Effector memory CD4-positive, alpha-beta T cell (primary cell): ENCODE results near the gene SORCS2.

ENCODE experiments used
- DNase-seq, 3 donors: peaks; one replicate each; pipeline ENCODE4 v3.0.0-alpha.2; 2020
- H3K27ac ChIP-seq: 2 replicates; pipeline ENCODE4 v1.7.0; 2013; ENCODE audit warnings: mild to moderate bottlenecking, low read length, moderate library complexity; ENCODE audit not compliant: insufficient read depth, poor library complexity, severe bottlenecking
- H3K27me3 ChIP-seq: replicated peaks from 2 replicates; pipeline ENCODE4 v1.7.0; 2013; ENCODE audit warnings: mild to moderate bottlenecking, low read length; ENCODE audit not compliant: insufficient read depth, control insufficient read depth, poor library complexity, severe bottlenecking
- H3K36me3 ChIP-seq: 2 replicates; pipeline ENCODE4 v1.7.0; 2013; ENCODE audit warnings: mild to moderate bottlenecking, low read length, moderate library complexity; ENCODE audit not compliant: control insufficient read depth, insufficient read depth
- H3K4me1 ChIP-seq: 2 replicates; pipeline ENCODE4 v1.7.0; 2013; ENCODE audit warnings: low read length, mild to moderate bottlenecking; ENCODE audit not compliant: control insufficient read depth, insufficient read depth, poor library complexity, severe bottlenecking
- H3K4me3 ChIP-seq: 2 replicates; pipeline ENCODE4 v1.7.0; 2013; ENCODE audit warnings: low read length, low read depth, mild to moderate bottlenecking; ENCODE audit not compliant: insufficient read depth, poor library complexity, severe bottlenecking
- H3K9me3 ChIP-seq: 2 replicates; pipeline ENCODE4 v1.7.0; 2013; ENCODE audit warnings: mild to moderate bottlenecking, low read length, moderate library complexity; ENCODE audit not compliant: control insufficient read depth

Gene SORCS2

DNA sequence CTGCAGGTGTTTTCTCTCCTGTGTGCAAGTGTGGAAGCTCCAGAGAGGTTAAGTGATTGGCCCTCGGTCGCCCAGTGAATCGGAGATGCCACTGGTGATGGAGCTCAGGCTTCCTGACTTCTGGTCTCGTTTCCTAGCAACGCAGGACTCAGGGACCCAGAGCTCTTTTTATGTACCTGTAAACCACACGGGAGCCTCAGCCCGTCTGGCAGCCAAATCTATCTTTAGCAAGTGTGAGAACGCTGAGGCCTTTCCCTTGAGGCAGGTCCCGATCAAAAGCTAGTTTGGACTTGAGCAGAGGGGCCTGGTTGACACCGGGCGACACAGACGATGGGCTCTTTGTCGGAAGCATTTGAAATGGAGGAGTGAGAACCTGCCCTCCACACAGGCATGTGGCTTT is 116.8 kb downstream of the SORCS2 start:
- H3K27me3 ChIP-seq: no peaks in the 10 kb centered on the region
- no peaks in the 10 kb centered on the region for H3K4me1 ChIP-seq
- no peaks in the 10 kb centered on the region for H3K36me3 ChIP-seq
- no peak overlapping the region for H3K27ac ChIP-seq
- H3K4me3 ChIP-seq: no peak overlapping the region
- no peak for DNase-seq
- no peaks in the 10 kb centered on the region for H3K9me3 ChIP-seq

- Histone ChIP-seq H3K27me3 (no peaks in the 10 kb centered on the region), H3K4me1 (no peaks in the 10 kb centered on the region), H3K4me3 (no peak overlapping the region), H3K9me3 (no peaks in the 10 kb centered on the region), H3K27ac (no peak overlapping the region), H3K36me3 (no peaks in the 10 kb centered on the region)
- DNase-seq: no peak
Observed at GRCh38 chr4:7309636-7310390, 117.5 kb downstream of the SORCS2 start.

GRCh38 chr4:7310451-7310850 is 118.1 kb downstream of the SORCS2 start:
- Histone ChIP-seq H3K27me3 (no peaks in the 10 kb centered on the region), H3K9me3 (no peaks in the 10 kb centered on the region), H3K4me3 (no peak overlapping the region), H3K36me3 (no peaks in the 10 kb centered on the region), H3K27ac (no peak overlapping the region), H3K4me1 (no peaks in the 10 kb centered on the region)
- DNase-seq: no peak

DNA sequence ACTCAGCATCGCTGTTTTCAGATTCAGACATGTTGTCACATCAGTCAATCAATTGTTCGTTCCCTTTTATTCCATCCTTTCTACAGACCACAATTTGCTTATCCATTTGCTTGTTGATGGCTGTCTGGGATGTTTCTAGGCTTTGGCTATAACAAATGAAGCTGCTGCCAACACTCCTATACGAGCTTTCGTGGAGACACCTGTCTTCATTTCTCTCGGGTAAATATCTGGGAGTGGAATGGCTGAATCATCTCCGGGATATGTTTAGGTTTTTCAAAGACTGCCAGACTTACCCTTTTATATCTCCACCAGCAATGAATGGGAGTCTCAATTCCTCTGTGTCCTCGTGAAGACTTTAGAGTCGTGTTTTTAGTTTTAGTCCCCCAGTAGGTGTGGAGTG is 118.9 kb downstream of the SORCS2 start:
- Histone ChIP-seq H3K27me3 (no peaks in the 10 kb centered on the region), H3K4me1 (no peaks in the 10 kb centered on the region), H3K36me3 (no peaks in the 10 kb centered on the region), H3K9me3 (no peaks in the 10 kb centered on the region), H3K27ac (no peak overlapping the region), H3K4me3 (no peak overlapping the region)
- DNase-seq: no peak

DNA sequence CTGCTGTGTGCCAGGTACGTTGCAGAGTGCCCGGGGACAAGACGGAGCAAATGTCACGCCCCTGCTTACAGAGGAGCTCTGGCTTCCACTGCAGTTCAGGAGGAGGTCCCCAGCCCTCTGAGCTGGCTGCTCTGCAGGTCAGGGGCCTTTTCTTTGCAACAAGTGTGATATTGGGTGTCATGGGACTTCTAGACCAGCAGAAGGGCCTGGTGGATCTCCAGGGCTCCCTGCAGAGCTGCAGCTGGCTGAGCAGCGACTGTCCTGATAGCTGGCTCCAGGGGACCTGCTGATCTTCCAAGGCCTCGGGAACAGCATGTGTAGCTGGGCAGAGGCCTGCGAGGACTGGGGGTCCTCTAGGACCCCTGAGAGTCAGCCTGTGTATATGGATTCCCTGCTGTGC is 120.4 kb downstream of the SORCS2 start:
- no peaks in the 10 kb centered on the region for H3K9me3 ChIP-seq
- no peak for DNase-seq
- H3K36me3 ChIP-seq: no peaks in the 10 kb centered on the region
- no peak overlapping the region for H3K27ac ChIP-seq
- H3K4me3 ChIP-seq: no peak overlapping the region
- no peaks in the 10 kb centered on the region for H3K27me3 ChIP-seq
- H3K4me1 ChIP-seq: no peaks in the 10 kb centered on the region

- no peak overlapping the region for H3K27ac ChIP-seq
- no peak overlapping the region for H3K4me3 ChIP-seq
- DNase-seq: no peak
- no peaks in the 10 kb centered on the region for H3K36me3 ChIP-seq
- no peaks in the 10 kb centered on the region for H3K4me1 ChIP-seq
- no peaks in the 10 kb centered on the region for H3K27me3 ChIP-seq
- H3K9me3 ChIP-seq: peaks cover 1% of the 10 kb centered on the region
Observed at GRCh38 chr4:7313347-7313811, 121.0 kb downstream of the SORCS2 start.

DNA sequence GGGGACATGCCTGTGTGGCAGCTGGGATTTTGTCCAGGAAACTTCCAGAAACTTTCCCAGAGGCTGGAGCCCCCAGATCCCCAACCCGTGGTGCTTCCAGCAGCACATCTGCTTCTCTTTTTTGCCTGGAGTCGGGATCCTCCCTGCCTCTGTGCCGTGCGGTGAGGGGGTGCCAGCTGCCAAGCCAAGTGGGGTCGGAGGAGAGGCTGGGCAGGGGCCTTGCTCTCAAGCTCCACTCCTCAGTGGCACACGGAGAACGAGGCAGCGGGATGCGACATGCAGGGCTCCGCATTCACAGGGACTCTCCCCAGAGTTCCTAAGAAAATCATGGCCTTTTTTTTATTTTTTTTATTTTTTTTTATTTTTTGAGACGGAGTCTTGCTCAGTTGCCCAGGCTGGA is 121.7 kb downstream of the SORCS2 start:
- H3K27ac ChIP-seq: no peak overlapping the region
- H3K27me3 ChIP-seq: no peaks in the 10 kb centered on the region
- no peaks in the 10 kb centered on the region for H3K36me3 ChIP-seq
- no peak for DNase-seq
- no peak overlapping the region for H3K4me3 ChIP-seq
- peaks cover 7% of the 10 kb centered on the region for H3K9me3 ChIP-seq
- no peaks in the 10 kb centered on the region for H3K4me1 ChIP-seq

GRCh38 chr4:7315286-7315685 is 122.9 kb downstream of the SORCS2 start:
- no peak for DNase-seq
- H3K4me3 ChIP-seq: no peak overlapping the region
- no peaks in the 10 kb centered on the region for H3K36me3 ChIP-seq
- H3K27ac ChIP-seq: no peak overlapping the region
- H3K9me3 ChIP-seq: peaks cover 8% of the 10 kb centered on the region
- no peaks in the 10 kb centered on the region for H3K4me1 ChIP-seq
- H3K27me3 ChIP-seq: no peaks in the 10 kb centered on the region

- Histone ChIP-seq H3K4me1 (no peaks in the 10 kb centered on the region), H3K27ac (no peak overlapping the region), H3K4me3 (no peak overlapping the region), H3K9me3 (peaks cover 8% of the 10 kb centered on the region), H3K27me3 (no peaks in the 10 kb centered on the region), H3K36me3 (no peaks in the 10 kb centered on the region)
- DNase-seq: no peak
Observed at GRCh38 chr4:7315935-7316334, 123.6 kb downstream of the SORCS2 start.

DNA sequence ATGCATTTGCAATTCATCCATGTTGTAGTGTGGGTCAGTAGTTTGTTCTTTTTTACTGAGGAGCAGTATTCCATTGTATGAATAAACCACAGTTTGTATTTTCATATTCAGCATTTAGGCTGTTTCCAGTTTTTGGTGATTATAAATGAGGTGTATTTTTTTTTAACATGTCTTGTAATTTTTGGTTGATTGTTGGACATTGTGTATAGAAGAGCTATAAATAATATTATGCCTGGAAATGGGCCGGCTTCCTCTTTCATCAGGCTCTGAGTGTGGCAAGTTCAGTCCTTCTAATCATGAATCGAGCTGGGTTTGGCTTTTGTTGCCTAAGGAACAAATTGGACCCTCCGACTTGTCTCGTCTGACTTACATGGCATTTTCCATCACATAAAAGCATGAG is 126.7 kb downstream of the SORCS2 start:
- Histone ChIP-seq H3K36me3 (no peaks in the 10 kb centered on the region), H3K4me3 (no peak overlapping the region), H3K4me1 (no peaks in the 10 kb centered on the region), H3K27me3 (no peaks in the 10 kb centered on the region), H3K9me3 (peaks cover 8% of the 10 kb centered on the region), H3K27ac (no peak overlapping the region)
- DNase-seq: no peak
